Left cardiac atrium (tissue), 4 donors: Measurements from ENCODE around the gene ATRN. TPM values are rescaled to one million over a fixed set of nuclear protein-coding genes. Genes with fewer than 3 reads are reported as not detected.
"Not testable (repeated sequence)": the region's sequence is repeated elsewhere in the genome, so short reads cannot be mapped to it uniquely, and the experiment has no call there.

Source experiments
- ATAC-seq, 2 donors: fragments of 200-7000 bp; cut with Tn5 transposase; one replicate each; pipeline ENCODE4 v1.9.1; 2020; ENCODE audit warnings: mild to moderate bottlenecking in 2 of 2, moderate library complexity in 2 of 2
- DNase-seq: peaks from one replicate; pipeline ENCODE4 v3.0.0-alpha.2; 2020
- intact Hi-C, 2 donors: fragments of 100-400 bp; cut with DNase I; formaldehyde crosslinking; loops; one replicate each; pipeline versions ENCODE4 v1.14.1 to v1.15.1; 2022 to 2023
- long read RNA-seq: library from polyadenylated mRNA; unstranded; transcript quantifications from one replicate; pipeline ENCODE4 v2.0.0, GENCODE V29; 2021
- total RNA-seq, 2 donors: library from RNA; stranded (reverse); fragmentation: NEBNext Ultra II Directional; extraction: Animal tissue kit (Norgen Biotek cat#: 25700); gene quantifications; one replicate each; pipeline ENCODE4 v1.2.1, GENCODE V29; 2021
- donor health status: DM: no; HTN: yes; CAD: no.
- donor health status: DM: no; HTN: yes; CAD: no; lungs with severe emphysema.
- donor health status: DM: yes; HTN: yes; CAD: no.
- donor health status: Dilated cardiomyopathy.

ATRN gene
- total RNA-seq: 10 to 100 TPM; 29.0 to 34.5 TPM
- long read RNA-seq, partial matches to known transcripts: 1 of 3 reads
- long read RNA-seq, other reads (novel, unspliced or antisense): 2 of 3 reads

DNA sequence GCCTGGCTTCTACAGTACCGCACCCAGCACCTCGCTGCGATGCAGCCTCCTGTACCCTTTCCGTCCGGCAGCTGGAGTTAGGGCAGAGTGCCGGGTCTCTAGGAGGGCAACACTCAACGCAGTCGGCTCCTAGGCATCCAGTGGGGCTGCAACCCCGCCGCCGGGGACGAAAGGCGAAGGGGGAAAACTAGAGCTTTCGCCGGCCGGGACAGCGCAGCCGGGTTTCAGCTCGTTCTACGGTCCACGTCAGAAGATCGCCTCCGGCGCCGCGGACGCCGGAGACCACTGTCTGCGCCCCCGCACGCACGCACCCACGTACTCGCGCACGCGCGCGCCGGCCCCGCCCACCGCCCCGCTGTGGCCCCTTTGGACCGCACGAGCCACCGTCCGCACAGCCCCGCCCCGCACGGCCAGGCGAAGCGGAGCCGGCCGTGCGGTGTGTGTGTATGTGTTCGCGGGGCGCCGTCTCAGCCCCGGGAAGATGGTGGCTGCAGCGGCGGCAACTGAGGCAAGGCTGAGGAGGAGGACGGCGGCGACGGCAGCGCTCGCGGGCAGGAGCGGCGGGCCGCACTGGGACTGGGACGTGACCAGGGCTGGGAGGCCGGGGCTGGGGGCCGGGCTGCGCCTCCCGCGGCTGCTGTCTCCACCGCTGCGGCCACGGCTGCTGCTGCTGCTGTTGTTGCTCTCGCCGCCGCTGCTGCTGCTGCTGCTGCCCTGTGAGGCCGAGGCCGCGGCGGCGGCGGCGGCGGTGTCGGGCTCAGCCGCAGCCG is at the start of gene ATRN:
Gene ATRN (plus strand): TSS at position 392 of the 770 bp plus-strand sequence. CDS start 90 bp downstream, at position 482.
- ATAC-seq: peak; percentile 99
- intact Hi-C loops: no loop called here
- DNase-seq: peak; percentile 96

GRCh38 chr20:3421985-3422384 is 48.8 kb upstream of the ATRN start:
- ATAC-seq (no peak), DNase-seq (no peak)
- intact Hi-C loops: no loop called here

- intact Hi-C loops: no loop called here
- ATAC-seq: no peak
- no peak for DNase-seq
Observed at GRCh38 chr20:3423126-3423525, 47.7 kb upstream of the ATRN start.

DNA sequence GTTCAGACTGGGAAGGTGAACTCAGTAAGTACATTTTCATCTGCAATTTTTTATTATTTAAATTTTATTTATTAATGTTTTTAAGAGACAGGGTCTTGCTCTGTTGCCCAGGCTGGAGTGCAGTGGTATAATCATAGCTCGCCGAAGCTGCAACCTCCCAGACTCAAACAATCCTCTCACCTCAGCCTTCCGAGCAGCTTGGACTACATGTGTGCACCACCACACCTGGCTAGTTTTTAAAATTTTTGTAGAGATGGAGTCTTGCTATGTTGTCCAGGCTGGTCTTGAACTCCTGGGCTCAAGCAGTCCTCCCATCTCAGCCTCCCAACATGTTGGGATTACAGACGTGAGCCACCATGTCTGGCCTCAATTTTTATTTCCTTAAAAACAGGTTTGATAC is 44.1 kb upstream of the ATRN start:
- DNase-seq, intact Hi-C loops, ATAC-seq: not testable (repeated sequence)

- intact Hi-C loops: no loop called here
- DNase-seq (no peak), ATAC-seq (peak in 1 of 2 donors; percentile 78)
Observed at GRCh38 chr20:3430376-3431069, 40.3 kb upstream of the ATRN start.

DNA sequence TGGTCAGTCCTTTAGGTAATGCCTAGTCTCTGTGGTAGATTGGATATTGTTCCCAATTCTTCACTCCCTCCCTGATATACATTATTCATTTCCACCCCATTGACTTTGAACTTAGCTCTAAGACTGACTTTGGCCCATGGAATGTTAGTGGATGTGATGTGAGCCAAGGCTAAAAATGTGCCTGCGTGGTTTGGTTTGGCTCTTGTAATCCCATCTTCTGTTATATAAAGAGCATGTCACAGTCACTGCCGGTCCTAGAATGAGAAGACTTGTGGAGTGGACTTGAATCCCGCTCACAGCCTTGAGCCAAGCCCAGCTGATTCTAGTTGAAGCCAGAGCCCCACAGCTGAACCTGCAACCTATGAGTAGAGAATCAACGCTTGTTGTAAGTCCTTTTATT is 39.7 kb upstream of the ATRN start:
- ATAC-seq (no peak), DNase-seq (no peak)
- intact Hi-C loops: no loop called here

DNA sequence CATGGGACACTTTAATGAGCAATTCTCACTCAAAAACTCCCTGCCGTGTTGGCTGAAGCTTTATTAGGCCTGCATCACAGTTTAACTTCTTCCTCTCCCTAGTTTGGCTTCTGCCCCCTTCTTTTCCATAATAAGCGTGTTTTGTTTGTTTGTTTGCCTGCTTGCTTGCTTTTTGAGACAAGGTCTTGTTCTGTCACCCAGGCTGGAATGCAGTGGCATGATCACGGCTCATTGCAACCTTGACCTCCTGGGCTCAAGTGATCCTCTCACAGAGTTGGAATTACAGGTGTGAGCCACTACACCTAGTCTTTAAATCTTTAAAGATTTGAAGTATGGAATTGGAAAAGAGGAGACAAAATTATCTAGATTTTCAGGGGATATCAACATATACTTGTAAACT is 38.0 kb upstream of the ATRN start:
- DNase-seq (no peak), ATAC-seq (no peak)
- intact Hi-C loops: no loop called here

DNA sequence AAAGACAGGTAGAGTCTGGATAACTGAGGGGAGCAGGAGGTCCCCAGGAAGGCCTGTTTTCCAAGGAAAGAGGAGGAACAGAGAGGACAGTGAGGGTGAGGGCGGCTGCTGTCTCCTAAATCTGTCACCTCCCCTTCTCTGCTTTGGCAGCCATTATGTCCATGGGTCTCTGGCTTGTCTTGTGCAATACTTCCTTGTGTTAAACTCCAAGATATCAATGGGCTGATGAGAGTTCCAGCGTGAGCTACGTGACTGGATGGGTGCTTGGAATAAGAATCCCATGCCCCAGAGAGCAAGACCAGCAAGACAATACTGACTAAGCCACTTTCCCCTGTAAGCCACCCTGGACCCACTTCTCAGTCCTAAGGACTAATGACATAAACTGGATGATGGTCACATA is 37.1 kb upstream of the ATRN start:
- intact Hi-C loops: no loop called here
- ATAC-seq: no peak

DNA sequence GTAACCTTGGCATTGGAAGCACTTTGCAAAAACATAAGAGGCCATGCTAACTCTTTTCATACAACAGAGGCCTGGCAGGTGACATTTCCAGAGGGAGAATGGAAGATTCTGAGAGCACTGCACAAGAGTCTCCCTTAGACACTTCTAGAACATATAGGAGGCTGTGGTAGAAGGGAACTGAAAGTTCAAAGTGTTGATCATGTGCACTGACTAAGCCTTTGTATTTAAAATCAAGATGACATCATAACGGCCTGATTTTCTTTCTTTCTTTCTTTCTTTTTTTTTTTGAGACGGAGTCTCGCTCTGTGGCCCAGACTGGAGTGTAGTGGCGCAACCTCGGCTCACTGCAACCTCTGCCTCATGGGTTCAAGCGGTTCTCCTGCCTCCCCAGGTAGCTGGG is 36.6 kb upstream of the ATRN start:
- ATAC-seq (peak in 1 of 2 donors; percentile 39), DNase-seq (no peak)
- intact Hi-C loops: no loop called here

More for the DNA sequence above, 37.1 kb upstream of the ATRN start:
- DNase-seq: no peak

- DNase-seq: no peak
- intact Hi-C loops: no loop called here
- no peak for ATAC-seq
Observed at GRCh38 chr20:3436864-3437574, 33.8 kb upstream of the ATRN start.

DNA sequence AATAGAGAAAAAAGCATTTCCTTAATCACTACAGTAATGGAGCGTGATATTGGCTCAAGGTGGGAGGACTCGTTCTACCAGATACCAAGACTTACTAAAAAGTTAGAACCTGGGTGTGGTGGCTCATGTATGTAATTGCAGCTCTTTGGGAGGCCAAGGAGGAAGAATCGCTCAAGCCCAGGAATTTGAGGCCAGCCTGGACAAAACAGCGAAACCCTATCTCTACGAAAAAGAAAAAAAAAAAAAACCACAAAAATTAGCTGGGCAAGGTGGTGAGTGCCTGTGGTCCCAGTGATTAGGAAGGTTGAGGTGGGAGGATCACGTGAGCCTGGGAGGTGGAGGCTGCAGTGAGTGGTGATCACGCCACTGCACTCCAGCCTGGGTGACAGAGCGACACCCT is 24.0 kb upstream of the ATRN start:
- intact Hi-C loops: no loop called here
- DNase-seq (no peak), ATAC-seq (no peak)

DNA sequence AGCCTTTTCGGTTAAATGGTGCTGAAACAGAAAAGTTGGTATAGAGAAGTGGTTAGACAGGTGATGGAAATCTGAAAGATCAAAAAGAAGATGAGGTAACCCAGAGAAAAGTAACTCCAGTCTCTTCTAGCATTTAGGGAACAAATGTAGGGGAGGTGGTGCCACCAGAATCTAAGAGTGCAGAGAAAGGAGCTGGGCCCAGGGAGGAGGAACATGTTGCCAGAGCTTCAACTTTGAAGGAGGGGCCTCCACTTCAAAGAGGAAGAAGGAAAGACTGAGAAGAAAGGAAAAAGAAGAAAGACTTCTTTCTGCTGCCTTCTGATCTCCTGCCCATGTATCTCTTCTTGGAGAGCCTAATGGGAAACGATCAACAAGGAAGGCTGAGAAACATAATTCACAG is 23.5 kb upstream of the ATRN start:
- DNase-seq (no peak), ATAC-seq (no peak)
- intact Hi-C loops: no loop called here

GRCh38 chr20:3449319-3449718 is 21.5 kb upstream of the ATRN start:
- DNase-seq (no peak), ATAC-seq (no peak)
- intact Hi-C loops: no loop called here

- intact Hi-C loops: no loop called here
- no peak for DNase-seq
- ATAC-seq: no peak
Observed at GRCh38 chr20:3452136-3452535, 18.7 kb upstream of the ATRN start.

DNA sequence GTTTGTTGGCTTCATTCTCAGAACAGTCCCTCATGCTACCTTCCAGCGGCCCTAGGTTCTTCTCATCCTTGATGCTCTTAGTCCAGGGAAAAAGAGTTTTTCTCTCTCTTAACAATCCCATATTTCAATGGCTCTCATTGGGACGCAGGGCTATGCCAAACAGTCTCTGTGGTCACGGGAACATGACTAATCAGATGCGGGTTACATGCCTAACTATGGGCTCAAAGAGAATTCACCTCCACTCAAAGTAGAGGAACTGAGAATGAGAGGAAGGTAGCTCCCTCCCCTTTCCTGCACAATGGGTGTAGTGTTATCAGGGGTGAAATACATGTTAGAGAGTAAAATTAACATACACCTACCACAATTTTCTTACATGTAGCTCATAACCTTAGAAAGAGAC is 18.1 kb upstream of the ATRN start:
- intact Hi-C loops: no loop called here
- DNase-seq (no peak), ATAC-seq (no peak)

GRCh38 chr20:3454831-3455230 is 16.0 kb upstream of the ATRN start:
- DNase-seq (no peak), ATAC-seq (no peak)
- intact Hi-C loops: no loop called here

DNA sequence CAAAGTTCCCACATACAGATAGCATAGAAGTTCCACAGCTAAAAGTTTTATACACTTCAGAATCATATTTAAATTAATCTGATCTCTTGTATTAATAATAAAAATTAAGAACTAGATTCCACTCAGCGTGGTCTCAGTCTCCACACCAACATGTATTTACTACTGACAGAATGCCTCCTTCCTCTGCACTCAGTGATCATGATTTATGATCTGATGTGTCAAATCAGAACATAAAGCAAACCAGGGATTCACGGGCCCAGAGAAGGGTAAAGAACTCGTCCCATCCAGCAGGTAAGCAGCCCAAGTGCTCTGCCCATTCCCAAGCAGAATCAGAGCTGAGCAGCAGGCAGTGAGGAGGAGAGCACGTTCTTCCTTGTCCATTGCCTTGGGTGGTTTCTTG is 14.2 kb upstream of the ATRN start:
- no peak for DNase-seq
- intact Hi-C loops: no loop called here
- no peak for ATAC-seq

DNA sequence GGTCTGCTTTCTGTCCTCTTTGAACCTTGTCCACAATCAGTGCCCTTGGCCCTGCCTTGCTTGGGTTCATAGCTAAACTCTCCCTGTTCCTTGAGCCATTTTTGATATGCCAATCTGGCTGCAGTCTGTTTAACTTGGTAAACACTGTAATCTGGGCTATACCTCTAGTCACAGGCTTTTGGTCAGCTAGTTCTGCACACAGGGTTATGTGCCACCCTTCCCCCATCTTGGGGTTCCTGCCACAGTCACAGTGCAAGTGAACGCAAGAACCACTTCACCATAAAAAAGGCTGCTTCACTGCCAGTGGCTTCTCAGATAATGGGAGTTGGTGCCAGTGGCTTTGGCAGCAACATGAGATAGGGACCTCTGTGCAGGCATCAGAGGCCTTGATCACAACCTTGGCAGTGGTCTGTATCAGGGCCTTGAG is 10.9 kb upstream of the ATRN start:
- DNase-seq (no peak), ATAC-seq (no peak)
- intact Hi-C loops: no loop called here

GRCh38 chr20:3461211-3461771 is 9.5 kb upstream of the ATRN start:
- no peak for DNase-seq
- ATAC-seq: no peak
- intact Hi-C loops: no loop called here
